GM12878 (cell line): ENCODE data around the gene KDM4F. TPM values are rescaled to one million over a fixed set of nuclear protein-coding genes. Genes with fewer than 3 reads are reported as not detected.

ENCODE experiments used
- ATAC-seq: fragments of 200-7000 bp; cut with Tn5 transposase; 3 replicates; pipeline ENCODE4 v1.9.1; 2020; ENCODE audit warnings: mild to moderate bottlenecking, moderate library complexity
- BruUV-seq: library from RNA; stranded (reverse); fragments of 400-500 nt; replicated peaks from 2 replicates; lab custom pipeline; 2021; lab: Mats Ljungman, UMichigan
- CTCF ChIA-PET: fragments of 300-600 bp; sonication (Branson Sonifier 250); formaldehyde crosslinking; extraction: SDS; loops from one replicate; lab custom pipeline; 2021; ENCODE audit warnings: inconsistent platforms; lab: Yijun Ruan, JAX
- POLR2A ChIA-PET: fragments of 350-600 bp; formaldehyde crosslinking; extraction: SDS; loops from one replicate; lab custom pipeline; 2021; ENCODE audit warnings: inconsistent platforms; lab: Charles Lee
- RAD21 ChIA-PET: fragments of 300-600 bp; sonication (Branson Sonifier 250); formaldehyde crosslinking; loops from one replicate; lab custom pipeline; 2023; ENCODE audit warnings: antibody characterized with exemption; ENCODE audit not compliant: unreplicated experiment; lab: Charles Lee
- SMC1A ChIA-PET: fragments of 300-600 bp; sonication (Branson Sonifier 250); formaldehyde crosslinking; loops from one replicate; lab custom pipeline; 2023; ENCODE audit not compliant: unreplicated experiment, uncharacterized antibody; lab: Charles Lee
- DNase-seq: peaks from one replicate; pipeline ENCODE4 v3.0.0-alpha.2; 2011; ENCODE audit warnings: low read depth, low spot score
- FAIRE-seq: peaks from 3 replicates; lab custom pipeline; 2011; peaks lifted over from hg19 to GRCh38; lab: Jason Lieb, UNC
- H2AFZ ChIP-seq: 2 replicates; pipeline ENCODE4 v1.6.0; 2011; ENCODE audit warnings: low read depth, low read length, control low read depth; ENCODE audit not compliant: control insufficient read depth
- H3K27ac ChIP-seq: 2 replicates; pipeline ENCODE4 v1.5.1; 2011; ENCODE audit warnings: control low read depth; ENCODE audit not compliant: control insufficient read depth, insufficient read depth
- H3K27me3 ChIP-seq, 2 experiments: replicated peaks in 1 of 2; 2 replicates each; pipeline versions ENCODE4 v1.6.0 to v1.6.1; 2011; ENCODE audit warnings: low read length in 1 of 2; ENCODE audit not compliant: control insufficient read depth in 2 of 2, insufficient read depth in 2 of 2
- H3K36me3 ChIP-seq, 2 experiments: 2 replicates each; pipeline ENCODE4 v1.5.1; 2011; ENCODE audit warnings: low read length in 1 of 2; ENCODE audit not compliant: control insufficient read depth in 2 of 2, insufficient read depth in 2 of 2
- H3K4me1 ChIP-seq: 2 replicates; pipeline ENCODE4 v1.6.1; 2011; ENCODE audit warnings: mild to moderate bottlenecking, low read length, moderate library complexity, mixed read lengths; ENCODE audit not compliant: control insufficient read depth, insufficient read depth
- H3K4me2 ChIP-seq: 2 replicates; pipeline ENCODE4 v1.6.0; 2011; ENCODE audit warnings: control low read depth; ENCODE audit not compliant: control insufficient read depth, insufficient read depth
- H3K4me3 ChIP-seq: fragments of 200-600 bp; sonication (generic); 2 replicates; pipeline ENCODE4 v1.5.1; 2016
- H3K79me2 ChIP-seq: 2 replicates; pipeline ENCODE4 v1.6.0; 2011; ENCODE audit warnings: low read length; ENCODE audit not compliant: control insufficient read depth, insufficient read depth
- H3K9ac ChIP-seq: 2 replicates; pipeline ENCODE4 v1.8.0; 2011; ENCODE audit warnings: low read length, control low read depth, mixed read lengths; ENCODE audit not compliant: control insufficient read depth, insufficient read depth
- H3K9me3 ChIP-seq: replicated peaks from 3 replicates; pipeline ENCODE4 v1.5.1; 2011; ENCODE audit warnings: mild to moderate bottlenecking, low read length; ENCODE audit not compliant: control insufficient read depth, insufficient read depth
- H4K20me1 ChIP-seq: 2 replicates; pipeline ENCODE4 v1.6.0; 2011; ENCODE audit not compliant: control insufficient read depth, insufficient read depth
- ATF2 ChIP-seq: IDR thresholded peaks from 2 replicates; pipeline ENCODE4 v1.6.1; 2012; ENCODE audit warnings: low read length, inconsistent platforms
- BCL3 ChIP-seq: IDR thresholded peaks from 2 replicates; pipeline ENCODE4 v1.6.1; 2011; ENCODE audit warnings: borderline replicate concordance, low read depth, mild to moderate bottlenecking, moderate library complexity, low read length; ENCODE audit not compliant: insufficient read depth, poor library complexity, severe bottlenecking
- BMI1 ChIP-seq: fragments of 450-650 bp; IDR thresholded peaks from 2 replicates; pipeline ENCODE4 v1.6.1; 2016; ENCODE audit warnings: mild to moderate bottlenecking, moderate library complexity, borderline replicate concordance
- CEBPZ ChIP-seq: fragments of 150-350 bp; IDR thresholded peaks from 2 replicates; pipeline ENCODE4 v1.6.1; 2016; ENCODE audit warnings: low read depth, low read length
- CHD4 ChIP-seq: fragments of 200-600 bp; sonication (generic); IDR thresholded peaks from 2 replicates; pipeline ENCODE4 v1.6.1; 2016; ENCODE audit warnings: mild to moderate bottlenecking
- HCFC1 ChIP-seq: fragments of 150-350 bp; IDR thresholded peaks from 2 replicates; pipeline ENCODE4 v1.6.1; 2014; ENCODE audit warnings: low read length
- SPI1 ChIP-seq: IDR thresholded peaks from 2 replicates; pipeline ENCODE4 v1.6.1; 2011; ENCODE audit warnings: low read depth, mild to moderate bottlenecking, low read length, moderate library complexity, borderline replicate concordance; ENCODE audit not compliant: insufficient read depth
- WGBS: methylation state at CpG from one replicate; pipeline ENCODE4 v1.1.6; 2016; ENCODE audit warnings: low lambda C conversion rate; ENCODE audit not compliant: insufficient replicate concordance, insufficient coverage; ENCODE audit errors: missing lambda C conversion rate; 5-methylcytosine and 5-hydroxymethylcytosine counted together
- in situ Hi-C: fragments of 300-500 bp; cut with MboI; formaldehyde crosslinking; loops from 9 replicates; pipeline ENCODE4 v1.14.3; 2018; ENCODE audit warnings: mixed read lengths
- intact Hi-C: fragments of 100-400 bp; cut with micrococcal nuclease; formaldehyde crosslinking; loops from one replicate; pipeline ENCODE4 v1.14.2; 2022; ENCODE audit not compliant: unreplicated experiment
- polyA plus RNA-seq, 11 experiments: library from polyadenylated mRNA; depleted of rRNA in 4 of 11; unstranded in 6 of 11; stranded (reverse) in 5 of 11; fragments of >200 nt; fragmentation: Nextera tagmentation in 4 of 11; fragmentation: Illumina TruSeq in 1 of 11; extraction: Ambion mirVana in 4 of 11; extraction: Trizol in 1 of 11; gene quantifications; 1 replicate in 1 of 11; 2 replicates in 10 of 11; pipeline versions ENCODE4 v1.2.1 to v1.2.3, GENCODE V29; 2011 to 2016; ENCODE audit warnings: inconsistent platforms in 2 of 11, missing spikeins in 2 of 11, low read depth in 1 of 11
- total RNA-seq, 4 experiments: library from RNA; depleted of rRNA in 3 of 4; stranded (reverse); fragments of >200 nt in 3 of 4; fragmentation: Illumina TruSeq in 1 of 4; extraction: Trizol in 1 of 4; gene quantifications; 2 replicates each; pipeline versions ENCODE4 v1.2.1 to v1.2.3, GENCODE V29; 2013 to 2021

Gene KDM4F
- total and polyA plus RNA-seq, 10 of the 15 experiments (the other 5 are each of a cell fraction or from before 2014, with no cell fraction given) = not detected

GRCh38 chr11:95098826-95099225 is 49.6 kb downstream of the KDM4F start:
- H3K27me3 ChIP-seq = no peaks in the 10 kb centered on the region
- CTCF ChIA-PET = interaction anchor here (0.9 to 13.7 kb wide), 5 partner anchors 8 to 607 kb away, joined by 3 to 296 read pairs (median 4); partner anchors contain the start of gene SRSF8
- in situ Hi-C loops = loop anchor here (10.0 kb wide), 1 partner anchor 1146 kb away; no protein-coding TSS in a partner anchor
- peaks cover 2% of the 10 kb centered on the region for H3K79me2 ChIP-seq
- POLR2A ChIA-PET = interaction anchor here (0.7 to 3.6 kb wide), 5 partner anchors 9 to 52 kb away, joined by 3 to 19 read pairs (median 3); partner anchors contain the start of gene ENDOD1
- TF ChIP-seq ATF2 (no peak), SPI1 (no peak), CHD4 (no peak), BMI1 (no peak), BCL3 (no peak), CEBPZ (no peak), HCFC1 (no peak)
- TF ChIP-seq, all 136 proteins: peak for 0
- FAIRE-seq (no peak), DNase-seq (no peak), ATAC-seq (no peak)
- ChIA-PET RAD21 (interaction anchor here (0.8 to 12.5 kb wide), 5 partner anchors 9 to 53 kb away, joined by 4 to 244 read pairs (median 5); partner anchors contain the start of genes ENDOD1 and SRSF8), SMC1A (interaction anchor here (0.9 to 17.5 kb wide), 6 partner anchors 8 to 38 kb away, joined by 3 to 315 read pairs (median 4); partner anchors contain the start of gene SRSF8)
- Histone ChIP-seq H2AFZ (no peak overlapping the region), H3K36me3 (no peaks in the 10 kb centered on the region), H3K27ac (no peak overlapping the region), H3K9ac (no peak overlapping the region), H3K9me3 (no peaks in the 10 kb centered on the region), H4K20me1 (no peaks in the 10 kb centered on the region), H3K4me2 (no peak overlapping the region), H3K4me1 (peaks cover 28% of the 10 kb centered on the region), H3K4me3 (no peak overlapping the region)
- intact Hi-C loops = no loop called here
- BruUV-seq = no TSS peak
- 95% methylated on average over 3 of the region's 3 CpGs for WGBS
